MCF 10A (cell line): ENCODE results near the gene SPATS2L. TPM values are rescaled to one million over a fixed set of nuclear protein-coding genes. Genes with fewer than 3 reads are reported as not detected.

Source experiments
- BruUV-seq: library from RNA; stranded (reverse); fragments of 400-500 nt; replicated peaks from 2 replicates; lab custom pipeline; 2021; lab: Mats Ljungman, UMichigan
- CTCF ChIA-PET: fragments of 300-600 bp; sonication (Branson Sonifier 250); formaldehyde crosslinking; extraction: SDS; loops from one replicate; lab custom pipeline; 2021; ENCODE audit warnings: antibody characterized with exemption, inconsistent platforms; lab: Yijun Ruan, JAX
- POLR2A ChIA-PET: fragments of 300-600, 350-650 bp; sonication (Branson Sonifier 250); formaldehyde crosslinking; extraction: SDS; loops from one replicate; lab custom pipeline; 2020; ENCODE audit warnings: antibody characterized with exemption, inconsistent platforms; lab: Yijun Ruan, JAX
- DNase-seq: peaks from one replicate; pipeline ENCODE4 v3.0.0-alpha.2; 2018; ENCODE audit not compliant: unreplicated experiment
- H3K27ac Mint-ChIP-seq: one replicate; pipeline ENCODE4 v1.8.0; 2022; ENCODE audit warnings: mild to moderate bottlenecking, low read depth, mixed read lengths; ENCODE audit not compliant: unreplicated experiment
- H3K27me3 Mint-ChIP-seq: one replicate; pipeline ENCODE4 v1.8.0; 2022; ENCODE audit warnings: mixed read lengths; ENCODE audit not compliant: insufficient read depth, unreplicated experiment
- H3K36me3 Mint-ChIP-seq: one replicate; pipeline ENCODE4 v1.8.0; 2022; ENCODE audit warnings: mild to moderate bottlenecking, moderate library complexity, mixed read lengths; ENCODE audit not compliant: insufficient read depth, unreplicated experiment
- H3K4me1 Mint-ChIP-seq: one replicate; pipeline ENCODE4 v1.8.0; 2022; ENCODE audit warnings: mixed read lengths; ENCODE audit not compliant: insufficient read depth, unreplicated experiment
- H3K4me3 Mint-ChIP-seq: one replicate; pipeline ENCODE4 v1.8.0; 2022; ENCODE audit warnings: mild to moderate bottlenecking, moderate library complexity, mixed read lengths; ENCODE audit not compliant: unreplicated experiment
- H3K9me3 Mint-ChIP-seq: one replicate; pipeline ENCODE4 v1.8.0; 2022; ENCODE audit warnings: mixed read lengths; ENCODE audit not compliant: unreplicated experiment
- intact Hi-C: fragments of 100-400 bp; cut with micrococcal nuclease; formaldehyde crosslinking; loops from 2 replicates; pipeline ENCODE4 v1.14.1; 2022
- total RNA-seq: library from RNA; stranded (reverse); gene quantifications from 2 replicates; pipeline ENCODE4 v1.2.3, GENCODE V29; 2022
- TF ChIP-seq, protein P1 (sequence below): fragments of 200-600 bp; IDR thresholded peaks from one replicate; pipeline ENCODE4 v1.8.0; 2022; ENCODE audit warnings: antibody characterized with exemption, mild to moderate bottlenecking; ENCODE audit not compliant: unreplicated experiment

SPATS2L gene
- total RNA-seq, 1 experiment from 2014 or later, result 68.3 TPM

DNA sequence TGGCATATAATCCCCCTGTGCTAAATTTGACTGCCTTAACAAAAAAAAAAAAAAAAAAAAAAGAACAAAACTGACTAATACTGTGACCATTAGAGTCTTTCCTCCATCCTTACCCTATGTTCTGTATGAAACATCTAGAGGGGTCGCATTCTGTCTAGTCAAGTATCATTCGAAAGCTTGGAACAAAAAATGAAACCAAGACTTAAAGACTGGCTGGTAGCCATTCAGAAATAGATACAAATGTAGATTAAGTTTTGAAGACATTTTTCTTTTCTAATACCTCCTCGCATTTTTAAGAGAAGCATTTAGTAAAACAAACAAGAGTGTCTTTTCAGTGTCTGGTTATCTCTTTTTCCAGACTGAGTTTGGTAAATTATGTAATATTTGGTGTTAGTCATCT is 66.7 kb downstream of the SPATS2L start:
- peaks cover 20% of the 10 kb centered on the region for H3K4me1 Mint-ChIP-seq
- intact Hi-C loops, result loop anchor here (5.0 kb wide), 1 partner anchor 66 kb away; the partner anchor contains the start of gene SPATS2L
- BruUV-seq, result no TSS peak
- H3K9me3 Mint-ChIP-seq, result no peaks in the 10 kb centered on the region
- TF ChIP-seq, protein P1, sequence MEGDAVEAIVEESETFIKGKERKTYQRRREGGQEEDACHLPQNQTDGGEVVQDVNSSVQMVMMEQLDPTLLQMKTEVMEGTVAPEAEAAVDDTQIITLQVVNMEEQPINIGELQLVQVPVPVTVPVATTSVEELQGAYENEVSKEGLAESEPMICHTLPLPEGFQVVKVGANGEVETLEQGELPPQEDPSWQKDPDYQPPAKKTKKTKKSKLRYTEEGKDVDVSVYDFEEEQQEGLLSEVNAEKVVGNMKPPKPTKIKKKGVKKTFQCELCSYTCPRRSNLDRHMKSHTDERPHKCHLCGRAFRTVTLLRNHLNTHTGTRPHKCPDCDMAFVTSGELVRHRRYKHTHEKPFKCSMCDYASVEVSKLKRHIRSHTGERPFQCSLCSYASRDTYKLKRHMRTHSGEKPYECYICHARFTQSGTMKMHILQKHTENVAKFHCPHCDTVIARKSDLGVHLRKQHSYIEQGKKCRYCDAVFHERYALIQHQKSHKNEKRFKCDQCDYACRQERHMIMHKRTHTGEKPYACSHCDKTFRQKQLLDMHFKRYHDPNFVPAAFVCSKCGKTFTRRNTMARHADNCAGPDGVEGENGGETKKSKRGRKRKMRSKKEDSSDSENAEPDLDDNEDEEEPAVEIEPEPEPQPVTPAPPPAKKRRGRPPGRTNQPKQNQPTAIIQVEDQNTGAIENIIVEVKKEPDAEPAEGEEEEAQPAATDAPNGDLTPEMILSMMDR, result no peak
- CTCF ChIA-PET, result interaction anchor here (0.6 to 1.0 kb wide), 3 partner anchors 10 to 519 kb away, joined by 3 read pairs; no protein-coding TSS in a partner anchor
- peaks cover 6% of the 10 kb centered on the region for H3K36me3 Mint-ChIP-seq
- peak overlapping the region; percentile 66 for H3K27ac Mint-ChIP-seq
- peak overlapping the region; percentile 72 for H3K4me3 Mint-ChIP-seq
- DNase-seq, result no peak
- POLR2A ChIA-PET, result interaction anchor here (0.8 to 1.2 kb wide), 3 partner anchors 11 to 65 kb away, joined by 3 to 9 read pairs (median 3); no protein-coding TSS in a partner anchor
- H3K27me3 Mint-ChIP-seq, result no peaks in the 10 kb centered on the region

DNA sequence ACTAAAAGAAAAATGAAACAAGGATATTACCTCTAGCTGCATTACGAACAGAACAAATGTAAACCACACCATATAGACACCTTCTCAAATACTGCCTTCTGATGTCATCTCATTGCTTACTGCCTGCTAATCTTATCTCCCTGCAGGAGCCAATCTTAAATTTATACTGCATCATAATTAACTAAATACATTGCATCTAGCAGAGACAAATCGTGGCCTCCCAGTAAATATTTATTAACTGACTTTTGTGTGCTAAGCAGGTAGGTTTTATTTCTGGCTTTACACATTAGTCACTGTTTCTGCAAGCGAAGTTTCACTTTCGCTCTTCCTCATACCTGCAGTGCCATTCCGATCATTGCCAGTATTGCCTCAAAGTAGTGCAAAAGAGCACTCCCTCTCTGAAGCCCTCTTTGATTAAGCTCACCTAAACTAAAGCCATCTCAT is 67.5 kb downstream of the SPATS2L start:
- peak overlapping the region; percentile 72 for H3K4me3 Mint-ChIP-seq
- no peaks in the 10 kb centered on the region for H3K9me3 Mint-ChIP-seq
- intact Hi-C loops, result loop anchor here (5.0 kb wide), 1 partner anchor 67 kb away; the partner anchor contains the start of gene SPATS2L
- CTCF ChIA-PET, result interaction anchor here (0.6 to 1.2 kb wide), 4 partner anchors 9 to 221 kb away, joined by 3 to 4 read pairs (median 3); no protein-coding TSS in a partner anchor
- BruUV-seq, result no TSS peak
- TF ChIP-seq, protein P1, result no peak
- POLR2A ChIA-PET, result interaction anchor here (0.8 to 0.9 kb wide), 2 partner anchors 10 to 66 kb away, joined by 3 to 9 read pairs; no protein-coding TSS in a partner anchor
- H3K27me3 Mint-ChIP-seq, result no peaks in the 10 kb centered on the region
- H3K4me1 Mint-ChIP-seq, result peaks cover 20% of the 10 kb centered on the region
- peak overlapping the region; percentile 66 for H3K27ac Mint-ChIP-seq
- DNase-seq, result peak; percentile 52
- H3K36me3 Mint-ChIP-seq, result peaks cover 6% of the 10 kb centered on the region

DNA sequence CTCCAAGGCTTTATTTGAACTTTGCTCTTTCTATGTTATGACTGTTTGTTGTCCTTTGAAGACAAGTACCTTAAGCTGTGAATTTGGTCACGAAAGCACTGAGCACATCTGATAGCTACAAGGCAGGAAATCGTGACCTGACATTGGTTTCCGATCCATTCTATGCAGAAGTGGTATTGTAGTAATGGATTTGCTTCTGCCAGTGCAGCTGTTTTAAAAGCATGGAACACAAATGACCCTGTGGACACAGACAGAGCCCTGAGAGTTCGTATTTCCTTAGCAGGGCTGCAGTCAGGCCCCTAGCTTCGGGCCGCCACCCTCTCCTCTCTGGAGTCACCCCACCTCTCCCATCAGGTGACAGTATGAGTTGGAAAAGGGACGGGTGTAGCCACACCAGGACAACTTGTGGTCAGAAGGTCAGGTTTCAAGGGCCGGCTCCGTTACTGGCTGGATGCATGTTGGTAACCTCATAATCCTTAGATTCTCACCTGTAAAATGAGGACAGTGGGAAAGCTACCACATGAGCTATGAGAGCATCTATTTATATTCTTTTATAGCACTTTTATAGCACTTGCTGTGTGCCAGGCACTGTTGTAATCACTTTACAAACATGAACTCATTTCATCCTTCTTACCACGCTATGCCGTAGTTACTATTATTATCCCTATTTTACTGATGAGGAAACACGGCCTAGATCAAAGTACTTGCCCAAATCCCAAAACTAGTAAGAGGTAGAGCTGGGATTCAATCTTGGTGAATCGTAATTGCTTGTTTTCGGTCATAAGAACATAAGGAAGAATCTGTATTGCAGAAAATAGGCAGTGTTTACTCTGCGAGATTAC is 70.2 kb downstream of the SPATS2L start:
- TF ChIP-seq, protein P1, result no peak
- H3K27ac Mint-ChIP-seq, result peak overlapping the region; percentile 49
- ChIA-PET POLR2A (interaction anchor here (0.6 to 1.0 kb wide), 4 partner anchors 9 to 1598 kb away, joined by 3 to 4 read pairs (median 4); no protein-coding TSS in a partner anchor), CTCF (interaction anchor here (0.5 to 1.2 kb wide), 3 partner anchors 14 to 396 kb away, joined by 3 to 4 read pairs (median 3); no protein-coding TSS in a partner anchor)
- H3K4me1 Mint-ChIP-seq, result peaks cover 38% of the 10 kb centered on the region
- BruUV-seq, result no TSS peak
- intact Hi-C loops, result no loop called here
- no peaks in the 10 kb centered on the region for H3K9me3 Mint-ChIP-seq
- H3K36me3 Mint-ChIP-seq, result peaks cover 6% of the 10 kb centered on the region
- DNase-seq, result no peak
- no peaks in the 10 kb centered on the region for H3K27me3 Mint-ChIP-seq
- no peak overlapping the region for H3K4me3 Mint-ChIP-seq
